WTC11 (cell line): Measurements from ENCODE around the gene NPPA. TPM values are rescaled to one million over a fixed set of nuclear protein-coding genes. Genes with fewer than 3 reads are reported as not detected.

Experiments used
- ATAC-seq: fragments of 200-7000 bp; cut with Tn5 transposase; 2 replicates; pipeline ENCODE4 v1.10.0; 2021; ENCODE audit warnings: mild to moderate bottlenecking, moderate library complexity
- CTCF ChIA-PET: fragments of 300-600 bp; sonication (Branson Sonifier 250); formaldehyde crosslinking; loops from one replicate; lab custom pipeline; 2021; ENCODE audit warnings: antibody characterized with exemption; lab: Charles Lee
- POLR2A ChIA-PET: fragments of 350-600 bp; sonication (Branson Sonifier 250); formaldehyde crosslinking; loops from one replicate; lab custom pipeline; 2021; ENCODE audit warnings: antibody characterized with exemption; lab: Charles Lee
- DNase-seq: peaks from one replicate; pipeline ENCODE4 v3.0.0; 2021; ENCODE audit warnings: low spot score
- H3K27ac Mint-ChIP-seq: 2 replicates; pipeline ENCODE4 v1.8.0; 2021; ENCODE audit warnings: mixed read lengths
- H3K27me3 Mint-ChIP-seq: 2 replicates; pipeline ENCODE4 v1.8.0; 2021; ENCODE audit warnings: low read depth, mild to moderate bottlenecking, moderate library complexity, mixed read lengths
- H3K36me3 Mint-ChIP-seq: 2 replicates; pipeline ENCODE4 v1.8.0; 2021; ENCODE audit warnings: mixed read lengths
- H3K4me1 Mint-ChIP-seq: 2 replicates; pipeline ENCODE4 v1.8.0; 2022; ENCODE audit warnings: mixed read lengths
- H3K4me3 Mint-ChIP-seq: 2 replicates; pipeline ENCODE4 v1.8.0; 2021; ENCODE audit warnings: mild to moderate bottlenecking, moderate library complexity, mixed read lengths
- H3K9me3 Mint-ChIP-seq: 2 replicates; pipeline ENCODE4 v1.8.0; 2021; ENCODE audit warnings: mixed read lengths
- CREM ChIP-seq: sonication (generic); formaldehyde crosslinking; IDR thresholded peaks from 2 replicates; pipeline ENCODE4 v1.8.1; 2022; ENCODE audit warnings: mild to moderate bottlenecking, missing genetic modification reagents, moderate library complexity
- ELF4 ChIP-seq: sonication (generic); formaldehyde crosslinking; IDR thresholded peaks from 2 replicates; pipeline ENCODE4 v1.8.1; 2022; ENCODE audit warnings: low read depth, mild to moderate bottlenecking, moderate library complexity, missing genetic modification reagents
- FOXJ3 ChIP-seq: sonication (generic); formaldehyde crosslinking; IDR thresholded peaks from 2 replicates; pipeline ENCODE4 v1.9.0; 2021; ENCODE audit warnings: missing genetic modification reagents, mild to moderate bottlenecking, borderline replicate concordance
- FOXK1 ChIP-seq: sonication (generic); formaldehyde crosslinking; IDR thresholded peaks from 2 replicates; pipeline ENCODE4 v1.8.0; 2022; ENCODE audit warnings: mild to moderate bottlenecking, moderate library complexity, missing genetic modification reagents
- HMGA2 ChIP-seq: fragments of 250-450 bp; sonication (Bioruptor Pico); IDR thresholded peaks from 2 replicates; pipeline ENCODE4 v1.4.0; 2021; ENCODE audit warnings: mild to moderate bottlenecking, moderate library complexity
- NFE2L1 ChIP-seq: sonication (generic); formaldehyde crosslinking; IDR thresholded peaks from 2 replicates; pipeline ENCODE4 v1.8.1; 2023; ENCODE audit warnings: missing genetic modification reagents
- NFYB ChIP-seq: sonication (generic); formaldehyde crosslinking; conservative IDR thresholded peaks from 2 replicates; pipeline ENCODE4 v1.8.0; 2022; ENCODE audit warnings: low read depth, missing genetic modification reagents
- NR2C2 ChIP-seq: sonication (generic); formaldehyde crosslinking; IDR thresholded peaks from 2 replicates; pipeline ENCODE4 v1.8.0; 2022; ENCODE audit warnings: mild to moderate bottlenecking, missing genetic modification reagents
- NR3C1 ChIP-seq: sonication (generic); formaldehyde crosslinking; conservative IDR thresholded peaks from 2 replicates; pipeline ENCODE4 v1.8.1; 2023; ENCODE audit warnings: low read depth, mild to moderate bottlenecking, missing genetic modification reagents
- OVOL2 ChIP-seq: fragments of 250-450 bp; sonication (Bioruptor Pico); IDR thresholded peaks from 2 replicates; pipeline ENCODE4 v1.9.0; 2021; ENCODE audit warnings: mild to moderate bottlenecking, borderline replicate concordance
- SMAD4 ChIP-seq: sonication (generic); formaldehyde crosslinking; IDR thresholded peaks from 2 replicates; pipeline ENCODE4 v1.8.0; 2022; ENCODE audit warnings: mild to moderate bottlenecking, missing genetic modification reagents
- SOX15 ChIP-seq: fragments of 250-450 bp; sonication (Bioruptor Pico); IDR thresholded peaks from 2 replicates; pipeline ENCODE4 v1.9.0; 2021; ENCODE audit warnings: mild to moderate bottlenecking
- TCF7 ChIP-seq: sonication (generic); formaldehyde crosslinking; IDR thresholded peaks from 2 replicates; pipeline ENCODE4 v1.8.0; 2022; ENCODE audit warnings: mild to moderate bottlenecking, low read depth, missing genetic modification reagents, moderate library complexity
- TP53 ChIP-seq: sonication (generic); formaldehyde crosslinking; IDR thresholded peaks from 2 replicates; pipeline ENCODE4 v1.8.1; 2023; ENCODE audit warnings: mild to moderate bottlenecking, missing genetic modification reagents
- ZBTB21 ChIP-seq: sonication (generic); formaldehyde crosslinking; IDR thresholded peaks from 2 replicates; pipeline ENCODE4 v1.8.1; 2023; ENCODE audit warnings: mild to moderate bottlenecking, missing genetic modification reagents, borderline replicate concordance
- ZNF317 ChIP-seq: sonication (generic); formaldehyde crosslinking; IDR thresholded peaks from 2 replicates; pipeline ENCODE4 v1.8.1; 2023; ENCODE audit warnings: low read depth, mild to moderate bottlenecking, moderate library complexity, missing genetic modification reagents, borderline replicate concordance
- ZNF423 ChIP-seq: fragments of 250-450 bp; sonication (Bioruptor Pico); IDR thresholded peaks from 2 replicates; pipeline ENCODE4 v2.1.2; 2022; ENCODE audit warnings: mild to moderate bottlenecking, moderate library complexity
- total RNA-seq: library from RNA; stranded (reverse); gene quantifications from 3 replicates; pipeline ENCODE4 v1.2.3, GENCODE V29; 2021
- TF ChIP-seq, protein P1 (sequence below): sonication (generic); formaldehyde crosslinking; IDR thresholded peaks from 2 replicates; pipeline ENCODE4 v1.8.1; 2022; ENCODE audit warnings: low read depth, missing genetic modification reagents, borderline replicate concordance
- TF ChIP-seq, protein P2 (sequence below): fragments of 200-600 bp; IDR thresholded peaks from 2 replicates; pipeline ENCODE4 v1.8.0; 2022; ENCODE audit warnings: antibody characterized with exemption
- TF ChIP-seq, protein P3 (sequence below): sonication (generic); formaldehyde crosslinking; IDR thresholded peaks from 2 replicates; pipeline ENCODE4 v1.8.0; 2023; ENCODE audit warnings: missing genetic modification reagents
- TF ChIP-seq, protein P4 (sequence below): sonication (generic); formaldehyde crosslinking; conservative IDR thresholded peaks from 2 replicates; pipeline ENCODE4 v1.8.1; 2022; ENCODE audit warnings: mild to moderate bottlenecking, missing genetic modification reagents
- TF ChIP-seq, protein P5 (sequence below): sonication (generic); formaldehyde crosslinking; IDR thresholded peaks from 2 replicates; pipeline ENCODE4 v1.8.1; 2023; ENCODE audit warnings: mild to moderate bottlenecking, missing genetic modification reagents
- TF ChIP-seq, protein P6 (sequence below): sonication (generic); formaldehyde crosslinking; IDR thresholded peaks from 2 replicates; pipeline ENCODE4 v1.8.1; 2022; ENCODE audit warnings: mild to moderate bottlenecking, missing genetic modification reagents, moderate library complexity, borderline replicate concordance
- TF ChIP-seq, protein P7 (sequence below): sonication (generic); formaldehyde crosslinking; IDR thresholded peaks from 2 replicates; pipeline ENCODE4 v1.8.1; 2023; ENCODE audit warnings: mild to moderate bottlenecking, missing genetic modification reagents, moderate library complexity

Gene NPPA
- total RNA-seq, 1 experiment from 2014 or later, result not detected

DNA sequence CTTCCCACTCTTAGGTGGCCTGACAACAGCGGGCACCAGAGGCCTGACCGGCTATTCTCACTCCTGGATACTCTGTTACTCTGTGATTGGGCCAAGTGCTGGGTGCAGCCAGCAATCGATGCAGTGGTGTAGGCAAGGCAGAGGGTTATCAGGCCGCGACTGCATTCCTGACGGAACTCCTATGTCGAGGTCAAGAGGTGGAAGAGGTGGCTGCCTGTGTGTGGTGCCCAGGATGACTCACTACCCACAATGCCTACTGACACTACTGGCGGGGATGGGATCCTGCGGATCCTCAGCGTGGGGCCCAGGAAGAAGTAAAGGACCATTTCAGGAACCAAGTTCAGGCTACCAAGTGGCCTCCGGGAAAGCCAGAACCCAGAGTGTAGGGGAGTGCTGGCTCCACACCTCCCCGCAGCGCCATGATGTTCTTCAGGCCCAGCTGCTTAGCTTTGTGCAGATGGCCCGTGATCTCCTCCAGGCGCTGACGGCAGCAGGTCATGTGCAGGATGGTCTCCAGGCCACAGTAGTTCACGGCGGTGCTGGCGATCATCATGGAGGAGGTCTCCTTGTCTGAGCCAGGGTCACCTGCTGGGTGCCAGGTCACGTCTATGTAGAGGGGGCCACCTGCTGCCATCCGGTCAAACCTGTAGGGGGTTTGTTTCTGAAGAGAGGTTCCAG, 46.7 kb downstream of the NPPA start (continued):
- TF ChIP-seq SOX15, result no peak

DNA sequence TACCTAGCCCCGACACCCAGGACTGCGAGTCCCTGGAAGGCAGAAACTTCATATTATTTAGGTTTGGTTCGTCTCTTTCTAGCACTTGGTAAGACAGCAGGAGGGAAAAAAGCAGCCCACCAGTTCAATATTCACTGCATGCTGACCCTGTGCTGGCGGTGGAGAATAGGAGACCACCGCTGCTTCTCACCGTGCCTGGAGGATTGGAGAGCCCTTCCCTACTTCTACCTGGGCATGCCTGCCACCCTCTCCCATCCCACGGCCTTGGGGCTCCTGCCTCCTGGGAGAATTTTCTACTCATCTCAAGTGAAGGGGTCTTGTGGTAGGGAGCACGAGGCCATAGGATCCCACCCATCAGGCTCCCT, 47.2 kb downstream of the NPPA start:
- no peak for TF ChIP-seq NFE2L1 (CRISPR knock-in tag)
- TF ChIP-seq, protein P1, sequence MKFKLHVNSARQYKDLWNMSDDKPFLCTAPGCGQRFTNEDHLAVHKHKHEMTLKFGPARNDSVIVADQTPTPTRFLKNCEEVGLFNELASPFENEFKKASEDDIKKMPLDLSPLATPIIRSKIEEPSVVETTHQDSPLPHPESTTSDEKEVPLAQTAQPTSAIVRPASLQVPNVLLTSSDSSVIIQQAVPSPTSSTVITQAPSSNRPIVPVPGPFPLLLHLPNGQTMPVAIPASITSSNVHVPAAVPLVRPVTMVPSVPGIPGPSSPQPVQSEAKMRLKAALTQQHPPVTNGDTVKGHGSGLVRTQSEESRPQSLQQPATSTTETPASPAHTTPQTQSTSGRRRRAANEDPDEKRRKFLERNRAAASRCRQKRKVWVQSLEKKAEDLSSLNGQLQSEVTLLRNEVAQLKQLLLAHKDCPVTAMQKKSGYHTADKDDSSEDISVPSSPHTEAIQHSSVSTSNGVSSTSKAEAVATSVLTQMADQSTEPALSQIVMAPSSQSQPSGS (CRISPR knock-in tag), result no peak
- TF ChIP-seq, protein P2, sequence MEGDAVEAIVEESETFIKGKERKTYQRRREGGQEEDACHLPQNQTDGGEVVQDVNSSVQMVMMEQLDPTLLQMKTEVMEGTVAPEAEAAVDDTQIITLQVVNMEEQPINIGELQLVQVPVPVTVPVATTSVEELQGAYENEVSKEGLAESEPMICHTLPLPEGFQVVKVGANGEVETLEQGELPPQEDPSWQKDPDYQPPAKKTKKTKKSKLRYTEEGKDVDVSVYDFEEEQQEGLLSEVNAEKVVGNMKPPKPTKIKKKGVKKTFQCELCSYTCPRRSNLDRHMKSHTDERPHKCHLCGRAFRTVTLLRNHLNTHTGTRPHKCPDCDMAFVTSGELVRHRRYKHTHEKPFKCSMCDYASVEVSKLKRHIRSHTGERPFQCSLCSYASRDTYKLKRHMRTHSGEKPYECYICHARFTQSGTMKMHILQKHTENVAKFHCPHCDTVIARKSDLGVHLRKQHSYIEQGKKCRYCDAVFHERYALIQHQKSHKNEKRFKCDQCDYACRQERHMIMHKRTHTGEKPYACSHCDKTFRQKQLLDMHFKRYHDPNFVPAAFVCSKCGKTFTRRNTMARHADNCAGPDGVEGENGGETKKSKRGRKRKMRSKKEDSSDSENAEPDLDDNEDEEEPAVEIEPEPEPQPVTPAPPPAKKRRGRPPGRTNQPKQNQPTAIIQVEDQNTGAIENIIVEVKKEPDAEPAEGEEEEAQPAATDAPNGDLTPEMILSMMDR, result no peak
- no peak for TF ChIP-seq ZBTB21 (CRISPR knock-in tag)
- TF ChIP-seq, protein P3, sequence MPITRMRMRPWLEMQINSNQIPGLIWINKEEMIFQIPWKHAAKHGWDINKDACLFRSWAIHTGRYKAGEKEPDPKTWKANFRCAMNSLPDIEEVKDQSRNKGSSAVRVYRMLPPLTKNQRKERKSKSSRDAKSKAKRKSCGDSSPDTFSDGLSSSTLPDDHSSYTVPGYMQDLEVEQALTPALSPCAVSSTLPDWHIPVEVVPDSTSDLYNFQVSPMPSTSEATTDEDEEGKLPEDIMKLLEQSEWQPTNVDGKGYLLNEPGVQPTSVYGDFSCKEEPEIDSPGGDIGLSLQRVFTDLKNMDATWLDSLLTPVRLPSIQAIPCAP (CRISPR knock-in tag), result no peak
- Mint-ChIP-seq H3K27ac (no peak overlapping the region), H3K36me3 (peaks cover 25% of the 10 kb centered on the region), H3K9me3 (no peaks in the 10 kb centered on the region), H3K4me3 (no peak overlapping the region), H3K4me1 (peaks cover 33% of the 10 kb centered on the region), H3K27me3 (no peaks in the 10 kb centered on the region)
- CTCF ChIA-PET, result no interaction called here
- ATAC-seq (no peak), DNase-seq (no peak)
- POLR2A ChIA-PET, result no interaction called here

DNA sequence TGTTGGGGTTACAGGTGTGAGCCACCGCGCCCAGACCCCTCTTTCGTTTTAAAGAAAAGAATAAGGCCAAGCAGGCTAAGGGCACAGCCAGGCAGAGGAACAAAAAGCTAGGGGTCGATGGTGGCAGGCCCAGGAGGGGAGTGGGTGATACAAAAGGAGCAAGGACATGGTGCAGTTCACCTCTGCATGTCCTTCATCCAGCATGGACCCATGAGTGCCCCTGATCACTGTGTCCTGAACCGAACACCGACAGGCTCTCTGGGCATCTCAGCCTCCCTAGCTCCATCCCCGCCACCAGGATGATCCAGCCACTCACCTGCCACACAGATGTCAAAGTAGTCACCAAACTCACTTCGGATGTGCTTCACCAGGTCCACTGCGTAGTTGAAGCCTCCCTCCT, 47.7 kb downstream of the NPPA start:
- Mint-ChIP-seq H3K9me3 (no peaks in the 10 kb centered on the region), H3K27ac (no peak overlapping the region), H3K36me3 (peaks cover 30% of the 10 kb centered on the region), H3K4me3 (no peak overlapping the region), H3K4me1 (peaks cover 32% of the 10 kb centered on the region), H3K27me3 (no peaks in the 10 kb centered on the region)
- POLR2A ChIA-PET, result no interaction called here
- DNase-seq (no peak), ATAC-seq (no peak)
- CTCF ChIA-PET, result no interaction called here
- TF ChIP-seq TCF7 (CRISPR knock-in tag) (no peak), TP53 (CRISPR knock-in tag) (no peak), HMGA2 (CRISPR knock-in tag) (no peak), ZNF317 (CRISPR knock-in tag) (no peak), FOXK1 (CRISPR knock-in tag) (no peak), NR3C1 (CRISPR knock-in tag) (no peak), NR2C2 (CRISPR knock-in tag) (no peak), ZNF423 (CRISPR knock-in tag) (no peak), NFYB (CRISPR knock-in tag) (no peak), SMAD4 (CRISPR knock-in tag) (no peak), OVOL2 (CRISPR knock-in tag) (no peak), CREM (CRISPR knock-in tag) (no peak), FOXJ3 (CRISPR knock-in tag) (no peak), ELF4 (CRISPR knock-in tag) (no peak)
- TF ChIP-seq, protein P4, sequence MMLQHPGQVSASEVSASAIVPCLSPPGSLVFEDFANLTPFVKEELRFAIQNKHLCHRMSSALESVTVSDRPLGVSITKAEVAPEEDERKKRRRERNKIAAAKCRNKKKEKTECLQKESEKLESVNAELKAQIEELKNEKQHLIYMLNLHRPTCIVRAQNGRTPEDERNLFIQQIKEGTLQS (CRISPR knock-in tag), result no peak
- TF ChIP-seq, protein P5, sequence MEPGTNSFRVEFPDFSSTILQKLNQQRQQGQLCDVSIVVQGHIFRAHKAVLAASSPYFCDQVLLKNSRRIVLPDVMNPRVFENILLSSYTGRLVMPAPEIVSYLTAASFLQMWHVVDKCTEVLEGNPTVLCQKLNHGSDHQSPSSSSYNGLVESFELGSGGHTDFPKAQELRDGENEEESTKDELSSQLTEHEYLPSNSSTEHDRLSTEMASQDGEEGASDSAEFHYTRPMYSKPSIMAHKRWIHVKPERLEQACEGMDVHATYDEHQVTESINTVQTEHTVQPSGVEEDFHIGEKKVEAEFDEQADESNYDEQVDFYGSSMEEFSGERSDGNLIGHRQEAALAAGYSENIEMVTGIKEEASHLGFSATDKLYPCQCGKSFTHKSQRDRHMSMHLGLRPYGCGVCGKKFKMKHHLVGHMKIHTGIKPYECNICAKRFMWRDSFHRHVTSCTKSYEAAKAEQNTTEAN (CRISPR knock-in tag), result no peak
- TF ChIP-seq, protein P6, sequence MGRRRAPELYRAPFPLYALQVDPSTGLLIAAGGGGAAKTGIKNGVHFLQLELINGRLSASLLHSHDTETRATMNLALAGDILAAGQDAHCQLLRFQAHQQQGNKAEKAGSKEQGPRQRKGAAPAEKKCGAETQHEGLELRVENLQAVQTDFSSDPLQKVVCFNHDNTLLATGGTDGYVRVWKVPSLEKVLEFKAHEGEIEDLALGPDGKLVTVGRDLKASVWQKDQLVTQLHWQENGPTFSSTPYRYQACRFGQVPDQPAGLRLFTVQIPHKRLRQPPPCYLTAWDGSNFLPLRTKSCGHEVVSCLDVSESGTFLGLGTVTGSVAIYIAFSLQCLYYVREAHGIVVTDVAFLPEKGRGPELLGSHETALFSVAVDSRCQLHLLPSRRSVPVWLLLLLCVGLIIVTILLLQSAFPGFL (CRISPR knock-in tag), result no peak
- TF ChIP-seq, protein P7, sequence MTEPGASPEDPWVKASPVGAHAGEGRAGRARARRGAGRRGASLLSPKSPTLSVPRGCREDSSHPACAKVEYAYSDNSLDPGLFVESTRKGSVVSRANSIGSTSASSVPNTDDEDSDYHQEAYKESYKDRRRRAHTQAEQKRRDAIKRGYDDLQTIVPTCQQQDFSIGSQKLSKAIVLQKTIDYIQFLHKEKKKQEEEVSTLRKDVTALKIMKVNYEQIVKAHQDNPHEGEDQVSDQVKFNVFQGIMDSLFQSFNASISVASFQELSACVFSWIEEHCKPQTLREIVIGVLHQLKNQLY, result no peak
